Measurements from ENCODE around the gene THSD7B. TPM values are rescaled to one million over a fixed set of nuclear protein-coding genes. Genes with fewer than 3 reads are reported as not detected.
"Not testable (repeated sequence)": the region's sequence is repeated elsewhere in the genome, so short reads cannot be mapped to it uniquely, and the experiment has no call there.

THSD7B gene
- 9.4 TPM for total RNA-seq

GRCh38 chr2:136765256-136766072, at the start of gene THSD7B:
Gene THSD7B, plus strand, starts transcription at chr2:136765545. Its CDS starts 116,634 bp downstream, at chr2:136882179.
- intact Hi-C loops (cut with DNase I): no loop called here
- peak; percentile 51 for ATAC-seq
- peak; percentile 55 for DNase-seq (ENCODE audit: low spot score)

GRCh38 chr2:136718273-136718672, 47.1 kb upstream of the THSD7B start:
- ATAC-seq (no peak), DNase-seq (ENCODE audit: low spot score) (no peak)
- intact Hi-C loops (cut with DNase I): no loop called here

GRCh38 chr2:136727973-136728699, 37.2 kb upstream of the THSD7B start:
- ATAC-seq (no peak), DNase-seq (ENCODE audit: low spot score) (no peak)
- intact Hi-C loops (cut with DNase I): no loop called here

GRCh38 chr2:136736236-136736635, 29.1 kb upstream of the THSD7B start:
- no peak for ATAC-seq
- intact Hi-C loops (cut with DNase I): no loop called here
- DNase-seq (ENCODE audit: low spot score): no peak

- no peak for ATAC-seq
- no peak for DNase-seq (ENCODE audit: low spot score)
- intact Hi-C loops (cut with DNase I): no loop called here
Observed at GRCh38 chr2:136738044-136738443, 27.3 kb upstream of the THSD7B start.

GRCh38 chr2:136741471-136741870, 23.9 kb upstream of the THSD7B start:
- intact Hi-C loops (cut with DNase I): loop anchor here (5.0 kb wide), 1 partner anchor 251 kb away; no protein-coding TSS in a partner anchor
- ATAC-seq: no peak

GRCh38 chr2:136750065-136750464, 15.3 kb upstream of the THSD7B start:
- no peak for DNase-seq (ENCODE audit: low spot score)
- ATAC-seq: no peak
- intact Hi-C loops (cut with DNase I): no loop called here

More at GRCh38 chr2:136741471-136741870, 23.9 kb upstream of the THSD7B start:
- DNase-seq (ENCODE audit: low spot score): no peak

- no peak for DNase-seq (ENCODE audit: low spot score)
- no peak for ATAC-seq
- intact Hi-C loops (cut with DNase I): no loop called here
Observed at GRCh38 chr2:136751406-136751805, 13.9 kb upstream of the THSD7B start.

- ATAC-seq; intact Hi-C loops (cut with DNase I); DNase-seq (ENCODE audit: low spot score): not testable (repeated sequence)
Observed at GRCh38 chr2:136758504-136758903, 6.8 kb upstream of the THSD7B start.

- no peak for DNase-seq (ENCODE audit: low spot score)
- ATAC-seq: peak; percentile 41
- intact Hi-C loops (cut with DNase I): no loop called here
Observed at GRCh38 chr2:136764452-136765255, 691 bp upstream of the THSD7B start.

GRCh38 chr2:136766073-136766404, 694 bp downstream of the THSD7B start:
- intact Hi-C loops (cut with DNase I): no loop called here
- no peak for DNase-seq (ENCODE audit: low spot score)
- ATAC-seq: no peak

GRCh38 chr2:136767030-136767429, 1.7 kb downstream of the THSD7B start:
- intact Hi-C loops (cut with DNase I): no loop called here
- DNase-seq (ENCODE audit: low spot score) (no peak), ATAC-seq (no peak)

- intact Hi-C loops (cut with DNase I): no loop called here
Observed at GRCh38 chr2:136769871-136770270, 4.5 kb downstream of the THSD7B start.

GRCh38 chr2:136770384-136770783, 5.0 kb downstream of the THSD7B start:
- intact Hi-C loops (cut with DNase I): no loop called here
- DNase-seq (ENCODE audit: low spot score) (no peak), ATAC-seq (no peak)

More at GRCh38 chr2:136769871-136770270, 4.5 kb downstream of the THSD7B start:
- no peak for DNase-seq (ENCODE audit: low spot score)
- no peak for ATAC-seq

- intact Hi-C loops (cut with DNase I): no loop called here
- ATAC-seq (no peak), DNase-seq (ENCODE audit: low spot score) (no peak)
Observed at GRCh38 chr2:136777391-136777790, 12.0 kb downstream of the THSD7B start.

- intact Hi-C loops (cut with DNase I): no loop called here
- ATAC-seq (no peak), DNase-seq (ENCODE audit: low spot score) (no peak)
Observed at GRCh38 chr2:136783856-136784255, 18.5 kb downstream of the THSD7B start.

- ATAC-seq: no peak
- no peak for DNase-seq (ENCODE audit: low spot score)
- intact Hi-C loops (cut with DNase I): no loop called here
Observed at GRCh38 chr2:136785215-136785614, 19.9 kb downstream of the THSD7B start.

GRCh38 chr2:136787970-136788369, 22.6 kb downstream of the THSD7B start:
- ATAC-seq (no peak), DNase-seq (ENCODE audit: low spot score) (no peak)
- intact Hi-C loops (cut with DNase I): no loop called here

GRCh38 chr2:136796339-136796738, 31.0 kb downstream of the THSD7B start:
- ATAC-seq (no peak), DNase-seq (ENCODE audit: low spot score) (no peak)
- intact Hi-C loops (cut with DNase I): no loop called here
